HG02970 (cell line): ENCODE results near the gene MVP.
"Not testable (repeated sequence)": the region's sequence is repeated elsewhere in the genome, so short reads cannot be mapped to it uniquely, and the experiment has no call there.

ENCODE experiments used
- ATAC-seq: cut with Tn5 transposase; IDR thresholded peaks from one replicate; pipeline ENCODE4 v1.9.1; 2021; ENCODE audit warnings: mild to moderate bottlenecking, moderate library complexity, moderate number of reproducible peaks; ENCODE audit not compliant: unreplicated experiment, low FRiP score

The MVP gene

GRCh38 chr16:29820271-29820701 lies at the start of gene MVP:
MVP (plus strand) TSS chr16:29820462; CDS start chr16:29830550, 10,088 bp downstream.
- no peak for ATAC-seq

- not testable (repeated sequence) for ATAC-seq
Observed at GRCh38 chr16:29772330-29772729, 47.9 kb upstream of the MVP start.

- ATAC-seq = no peak
Observed at GRCh38 chr16:29774730-29775129, 45.5 kb upstream of the MVP start.

GRCh38 chr16:29775742-29776408 lies 44.4 kb upstream of the MVP start:
- ATAC-seq = no peak

- no peak for ATAC-seq
Observed at GRCh38 chr16:29777576-29778350, 42.5 kb upstream of the MVP start, which contains the start of gene ZG16. ZG16 (plus strand) TSS chr16:29778256; CDS start chr16:29779267, 1,011 bp downstream.

GRCh38 chr16:29779474-29779873 lies 40.8 kb upstream of the MVP start:
- ATAC-seq = no peak

GRCh38 chr16:29783094-29783953 lies 36.9 kb upstream of the MVP start:
- ATAC-seq = not testable (repeated sequence)

GRCh38 chr16:29784157-29784556 lies 36.1 kb upstream of the MVP start:
- no peak for ATAC-seq

- ATAC-seq = no peak
Observed at GRCh38 chr16:29784901-29785500, 35.3 kb upstream of the MVP start.

GRCh38 chr16:29787155-29787554 lies 33.1 kb upstream of the MVP start:
- not testable (repeated sequence) for ATAC-seq

GRCh38 chr16:29789775-29790182 lies 30.5 kb upstream of the MVP start:
- no peak for ATAC-seq

GRCh38 chr16:29790183-29790948 lies 29.9 kb upstream of the MVP start, which contains the start of gene KIF22:
KIF22 (plus strand) TSS chr16:29790751; CDS start chr16:29790760, 9 bp downstream.
- ATAC-seq = peak; percentile 94

- no peak for ATAC-seq
Observed at GRCh38 chr16:29790949-29791844, 29.1 kb upstream of the MVP start.

- no peak for ATAC-seq
Observed at GRCh38 chr16:29791845-29792807, 28.1 kb upstream of the MVP start.

- not testable (repeated sequence) for ATAC-seq
Observed at GRCh38 chr16:29793153-29793552, 27.1 kb upstream of the MVP start.

- no peak for ATAC-seq
Observed at GRCh38 chr16:29794231-29794710, 26.0 kb upstream of the MVP start.

- no peak for ATAC-seq
Observed at GRCh38 chr16:29802416-29802935, 17.8 kb upstream of the MVP start.
